Esophagus squamous epithelium (tissue), 4 donors: ENCODE measurements around the gene GAS7.

ENCODE experiments used
- CTCF ChIP-seq, 6 experiments: fragments of 450-650 bp in 4 of 6; fragments of 200-600 bp in 2 of 6; sonication (generic) in 2 of 6; IDR thresholded peaks; one replicate each; pipeline ENCODE4 v1.5.1; 2016 to 2019; ENCODE audit warnings: antibody characterized with exemption in 6 of 6, mild to moderate bottlenecking in 4 of 6, moderate library complexity in 4 of 6
- POLR2A ChIP-seq, 4 donors: fragments of 450-650 bp; IDR thresholded peaks; one replicate each; pipeline ENCODE4 v1.6.1; 2017; ENCODE audit warnings: antibody characterized with exemption in 4 of 4, mild to moderate bottlenecking in 4 of 4, moderate library complexity in 3 of 4

- no peak for TF ChIP-seq CTCF (IDR thresholded peaks at IDR 0.05)
- peak in 1 of 4 donors; percentile 26 for TF ChIP-seq POLR2A (IDR thresholded peaks at IDR 0.05)
Observed at GRCh38 chr17:10198509-10199249, at the start of gene GAS7.
